ENCODE measurements around the gene NOPCHAP1.

NOPCHAP1 gene

DNA sequence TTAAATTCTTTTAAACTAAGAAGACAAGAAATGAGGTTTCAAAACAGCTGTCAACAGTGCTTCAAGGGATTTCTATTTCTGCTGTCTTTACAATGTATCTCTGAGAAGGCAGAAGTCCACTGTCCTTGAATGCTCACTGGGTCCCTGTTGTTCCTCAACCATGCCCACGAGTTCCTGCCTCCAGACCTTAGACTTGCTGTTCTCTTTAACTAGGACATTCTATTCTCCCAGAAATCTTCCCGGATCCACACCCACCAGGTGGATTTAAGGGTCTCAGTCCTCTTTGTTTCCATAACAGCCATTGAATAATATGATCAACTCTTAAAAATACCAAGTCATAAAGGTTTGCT lies 21.3 kb upstream of the NOPCHAP1 start:
- no peak for DNase-seq (ENCODE audit: low read depth)
- TF ChIP-seq, protein P1, sequence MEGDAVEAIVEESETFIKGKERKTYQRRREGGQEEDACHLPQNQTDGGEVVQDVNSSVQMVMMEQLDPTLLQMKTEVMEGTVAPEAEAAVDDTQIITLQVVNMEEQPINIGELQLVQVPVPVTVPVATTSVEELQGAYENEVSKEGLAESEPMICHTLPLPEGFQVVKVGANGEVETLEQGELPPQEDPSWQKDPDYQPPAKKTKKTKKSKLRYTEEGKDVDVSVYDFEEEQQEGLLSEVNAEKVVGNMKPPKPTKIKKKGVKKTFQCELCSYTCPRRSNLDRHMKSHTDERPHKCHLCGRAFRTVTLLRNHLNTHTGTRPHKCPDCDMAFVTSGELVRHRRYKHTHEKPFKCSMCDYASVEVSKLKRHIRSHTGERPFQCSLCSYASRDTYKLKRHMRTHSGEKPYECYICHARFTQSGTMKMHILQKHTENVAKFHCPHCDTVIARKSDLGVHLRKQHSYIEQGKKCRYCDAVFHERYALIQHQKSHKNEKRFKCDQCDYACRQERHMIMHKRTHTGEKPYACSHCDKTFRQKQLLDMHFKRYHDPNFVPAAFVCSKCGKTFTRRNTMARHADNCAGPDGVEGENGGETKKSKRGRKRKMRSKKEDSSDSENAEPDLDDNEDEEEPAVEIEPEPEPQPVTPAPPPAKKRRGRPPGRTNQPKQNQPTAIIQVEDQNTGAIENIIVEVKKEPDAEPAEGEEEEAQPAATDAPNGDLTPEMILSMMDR (conservative IDR thresholded peaks at IDR 0.05; ENCODE audit: low read depth, low read length): no peak
- H3K4me3 ChIP-seq (ENCODE audit: low read length): no peak overlapping the region

DNA sequence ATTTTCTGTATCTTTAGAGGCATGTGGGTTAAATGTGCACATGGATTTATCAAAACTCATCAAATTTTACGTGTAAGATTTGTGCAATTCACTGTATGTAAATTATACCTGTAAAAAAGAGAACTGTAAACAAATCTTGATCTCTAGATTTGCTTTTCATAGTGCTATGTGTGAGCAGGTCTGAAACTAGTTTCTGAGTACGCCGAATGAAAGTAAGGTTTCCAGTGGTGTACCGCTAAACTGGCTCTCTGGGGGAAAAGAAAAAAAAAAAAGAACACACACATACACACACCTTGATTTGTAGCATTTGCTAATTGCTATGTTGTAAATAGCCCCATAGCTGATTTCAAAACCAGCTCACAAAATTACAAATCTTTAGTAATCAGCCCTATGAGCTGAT lies 19.4 kb upstream of the NOPCHAP1 start:
- DNase-seq (ENCODE audit: low read depth): no peak
- no peak overlapping the region for H3K4me3 ChIP-seq (ENCODE audit: low read length)
- TF ChIP-seq, protein P1 (conservative IDR thresholded peaks at IDR 0.05; ENCODE audit: low read depth, low read length): no peak

DNA sequence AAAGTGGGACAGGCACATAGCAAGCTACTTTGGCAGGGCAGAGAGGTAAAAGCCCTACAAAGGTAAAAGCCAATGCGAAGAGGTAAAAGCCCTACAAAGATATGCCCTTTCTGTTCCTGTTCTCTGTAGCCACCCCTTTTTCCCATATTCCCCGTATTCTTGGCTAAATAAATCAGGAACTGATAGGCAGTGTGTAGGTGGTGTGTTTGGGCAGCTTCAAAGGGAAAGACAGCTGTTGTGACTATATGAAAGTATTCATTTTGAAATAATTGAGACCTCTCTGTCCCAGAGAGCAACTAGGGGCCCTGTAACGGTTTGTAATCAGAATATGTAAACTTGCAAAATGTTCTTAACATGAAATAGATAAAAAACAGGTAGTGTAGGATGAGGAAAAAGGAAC lies 16.8 kb upstream of the NOPCHAP1 start:
- TF ChIP-seq, protein P1 (conservative IDR thresholded peaks at IDR 0.05; ENCODE audit: low read depth, low read length): no peak
- no peak for DNase-seq (ENCODE audit: low read depth)
- H3K4me3 ChIP-seq (ENCODE audit: low read length): no peak overlapping the region

DNA sequence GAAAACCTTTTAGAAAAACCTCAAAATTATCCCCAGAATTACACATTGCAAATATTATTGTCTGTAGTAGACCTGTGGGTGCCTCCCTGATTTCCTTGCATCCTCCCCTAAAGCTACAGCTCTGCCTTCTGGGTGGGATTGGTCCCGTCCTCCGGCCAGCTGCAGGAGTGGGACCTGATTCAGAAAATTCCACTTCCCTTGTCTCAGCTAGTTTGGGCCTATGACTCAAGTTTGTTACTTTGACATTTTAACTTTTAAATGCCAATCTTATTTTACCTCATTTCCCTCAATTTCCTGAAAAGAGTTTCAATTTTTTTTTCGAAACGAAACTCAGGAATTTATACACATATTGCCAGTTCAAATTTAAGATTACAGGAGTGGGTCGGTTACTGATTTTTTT lies 14.8 kb upstream of the NOPCHAP1 start:
- no peak for DNase-seq (ENCODE audit: low read depth)
- no peak overlapping the region for H3K4me3 ChIP-seq (ENCODE audit: low read length)

DNA sequence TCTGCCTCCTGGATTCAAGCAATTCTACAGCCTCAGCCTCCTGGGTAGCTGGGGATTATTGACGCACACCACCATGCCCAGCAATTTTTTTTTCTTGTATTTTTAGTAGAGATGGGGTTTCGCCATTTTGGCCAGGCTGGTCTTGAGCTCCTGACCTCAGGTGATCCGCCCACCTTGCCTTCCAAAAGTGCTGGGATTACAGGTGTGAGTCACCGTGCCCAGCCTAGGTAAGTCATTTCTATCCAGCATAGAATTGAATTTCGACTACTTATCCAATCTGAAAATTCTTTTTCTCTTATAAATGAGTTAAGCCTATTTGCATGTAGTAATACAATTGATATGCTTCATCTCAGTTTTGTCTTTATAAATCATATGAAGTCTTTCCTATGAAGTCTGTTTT lies 12.9 kb upstream of the NOPCHAP1 start:
- TF ChIP-seq, protein P1 (conservative IDR thresholded peaks at IDR 0.05; ENCODE audit: low read depth, low read length): no peak
- H3K4me3 ChIP-seq (ENCODE audit: low read length): no peak overlapping the region
- no peak for DNase-seq (ENCODE audit: low read depth)

More for the DNA sequence above, 14.8 kb upstream of the NOPCHAP1 start:
- TF ChIP-seq, protein P1 (conservative IDR thresholded peaks at IDR 0.05; ENCODE audit: low read depth, low read length): no peak

DNA sequence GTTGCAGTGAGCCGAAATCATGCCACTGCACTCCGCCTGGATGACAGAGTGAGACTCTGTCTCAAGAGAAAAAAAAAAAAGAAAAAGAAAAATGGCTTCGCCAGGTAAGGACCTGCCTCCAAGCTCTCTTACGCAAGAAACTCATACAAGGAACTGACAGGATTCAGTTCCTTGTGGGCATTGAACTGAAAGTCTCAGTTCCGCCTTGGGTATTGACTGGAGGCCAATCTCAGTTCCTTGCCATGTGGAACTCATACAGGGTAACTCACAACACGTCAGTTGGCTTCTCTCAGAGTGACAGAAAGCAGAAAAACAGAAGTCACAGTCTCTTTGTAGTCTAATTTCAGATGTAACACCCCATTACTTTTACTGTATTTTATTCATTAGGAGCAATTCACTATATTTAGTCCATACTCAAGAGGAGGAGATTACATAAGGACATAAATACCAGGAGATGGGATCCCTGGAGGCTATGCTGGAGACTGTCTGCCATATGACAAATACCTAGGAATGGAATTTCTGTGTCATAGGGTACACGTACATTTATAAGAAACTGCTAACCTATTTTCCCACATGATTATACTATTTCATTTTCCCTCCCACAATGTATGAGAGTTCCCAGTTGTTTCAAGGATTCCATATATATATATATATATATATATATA lies 11.4 kb upstream of the NOPCHAP1 start:
- no peak overlapping the region for H3K4me3 ChIP-seq (ENCODE audit: low read length)
- no peak for DNase-seq (ENCODE audit: low read depth)
- TF ChIP-seq, protein P1 (conservative IDR thresholded peaks at IDR 0.05; ENCODE audit: low read depth, low read length): no peak

DNA sequence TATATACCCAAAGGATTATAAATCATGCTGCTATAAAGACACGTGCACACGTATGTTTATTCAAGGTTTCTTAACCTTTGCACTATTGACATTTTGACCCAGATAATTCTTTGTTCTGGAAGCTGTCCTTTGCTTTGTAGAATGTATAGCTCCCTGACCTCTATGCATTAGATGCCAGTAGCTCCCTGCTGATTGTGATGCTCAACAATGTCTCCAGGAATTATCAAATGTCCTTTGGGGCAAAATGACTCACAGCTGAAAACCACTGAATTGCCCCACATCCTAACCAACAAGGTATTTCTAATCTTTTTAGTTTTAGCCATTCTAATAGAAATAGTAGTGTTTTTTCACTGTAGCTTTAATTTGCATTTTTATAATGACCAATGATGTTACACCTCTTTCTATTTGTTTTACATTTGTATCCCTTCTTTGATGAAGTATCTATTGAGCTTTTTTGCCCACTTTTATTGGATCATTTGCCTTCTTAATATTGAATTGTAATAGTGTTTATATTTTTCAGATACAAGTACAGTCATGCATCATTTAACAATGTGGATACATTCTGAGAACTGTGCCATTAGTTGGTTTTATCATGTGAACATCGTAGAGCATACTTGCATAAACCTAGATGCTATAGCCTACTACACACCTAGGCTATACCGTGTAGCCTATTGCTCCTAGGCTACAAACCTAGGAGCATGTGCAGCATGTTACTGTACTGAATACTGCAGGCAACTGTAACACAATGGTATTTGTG lies 10.4 kb upstream of the NOPCHAP1 start:
- TF ChIP-seq, protein P1 (conservative IDR thresholded peaks at IDR 0.05; ENCODE audit: low read depth, low read length): no peak
- no peak overlapping the region for H3K4me3 ChIP-seq (ENCODE audit: low read length)
- no peak for DNase-seq (ENCODE audit: low read depth)
